Measurements from ENCODE around the gene FNTB. TPM values are rescaled to one million over a fixed set of nuclear protein-coding genes. Genes with fewer than 3 reads are reported as not detected.

FNTB gene
- total and polyA plus RNA-seq, 9 of the 15 experiments (the other 6 are each of a cell fraction or from before 2014, with no cell fraction given), result 6.9 to 23.2 (median 12.2) TPM

DNA sequence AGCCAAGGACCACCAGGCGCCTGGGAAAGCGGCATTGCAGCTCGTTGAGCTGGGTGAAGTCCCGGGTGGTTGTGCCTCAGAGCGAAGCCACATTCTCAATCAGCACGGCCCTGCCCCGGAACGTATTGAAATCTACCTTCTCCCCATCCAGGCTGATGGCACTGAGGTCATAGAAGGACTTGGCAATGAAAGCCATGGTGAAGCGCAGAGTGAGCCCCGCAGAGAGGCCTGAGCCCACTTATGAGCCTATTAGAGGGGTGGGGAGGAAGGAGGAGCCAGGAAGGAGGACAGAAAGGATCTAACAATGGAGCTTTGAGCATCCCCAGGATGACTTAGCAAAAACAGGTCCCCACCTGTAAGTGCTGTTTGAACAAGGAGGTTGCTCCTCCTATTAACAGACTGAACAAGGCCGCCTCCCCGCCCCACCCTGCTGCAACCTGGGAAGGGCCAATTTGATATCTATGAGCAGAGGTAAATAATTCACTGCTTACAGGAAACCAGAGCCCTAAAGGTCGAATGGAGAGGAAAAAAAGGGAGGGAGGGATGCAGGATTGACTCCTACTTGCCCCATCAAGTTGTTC lies 44.1 kb upstream of the FNTB start, which contains the start of gene GPX2 (continued):
- no peak for TF ChIP-seq GATAD2B (IDR thresholded peaks at IDR 0.05; ENCODE audit: borderline replicate concordance)

GRCh38 chr14:64943556-64943955 lies 43.1 kb upstream of the FNTB start:
- Histone ChIP-seq H3K9ac (ENCODE audit: insufficient read depth in 1 of 2, low read depth in 2 of 2, low read length in 2 of 2) (no peak overlapping the region), H3K79me2 (ENCODE audit: control insufficient read depth, insufficient read depth, low read length) (no peaks in the 10 kb centered on the region), H3K4me3 (no peak overlapping the region), H3K27ac (ENCODE audit: extremely low read depth, low read depth, low read length) (no peak overlapping the region), H3K27me3 (ENCODE audit: control insufficient read depth in 2 of 2, insufficient read depth in 2 of 2, low read length in 2 of 2) (no peaks in the 10 kb centered on the region), H3K4me1 (replicated peaks in 1 of 2; ENCODE audit: control insufficient read depth in 2 of 2, insufficient read depth in 2 of 2, low read length in 2 of 2) (no peaks in the 10 kb centered on the region; a peak in 2 of 5 replicates), H3K9me1 (ENCODE audit: control insufficient read depth, insufficient read depth, low read length) (no peaks in the 10 kb centered on the region), H3K4me2 (ENCODE audit: insufficient read depth, low read length) (no peak overlapping the region), H2AFZ (ENCODE audit: low read depth, low read length) (no peak overlapping the region), H3K36me3 (ENCODE audit: control insufficient read depth, insufficient read depth, low read length) (peaks cover 3% of the 10 kb centered on the region; the same call in 1 of the 3 replicates), H3K9me3 (replicated peaks; ENCODE audit: control insufficient read depth, insufficient read depth, low read depth, low read length) (no peaks in the 10 kb centered on the region), H4K20me1 (replicated peaks; ENCODE audit: control insufficient read depth, insufficient read depth, low read length) (no peaks in the 10 kb centered on the region)
- no peak for DNase-seq (ENCODE audit: extremely low read depth in 1 of 4, low spot score in 3 of 4)
- no TSS peak for BruUV-seq (replicated peaks)
- WGBS (ENCODE audit: insufficient coverage, low coverage, missing lambda C conversion rate), result 62% methylated on average over 5 of the region's 6 CpGs
- in situ Hi-C loops (cut with MboI) (no loop called here), intact Hi-C loops (cut with micrococcal nuclease) (no loop called here)
- no peak for FAIRE-seq
- ChIA-PET CTCF (ENCODE audit: low intra/inter-chr PET ratio) (no interaction called here), POLR2A (interaction anchor here (2.2 kb wide), 1 partner anchor 10 kb away, joined by 6 read pairs; no protein-coding TSS in a partner anchor)
- ATAC-seq, result no peak
- TF ChIP-seq ZNF696 (CRISPR knock-in tag; conservative IDR thresholded peaks at IDR 0.05), result no peak
- no peak for TF ChIP-seq ZBTB2 (IDR thresholded peaks at IDR 0.05)
- TF ChIP-seq, protein P1, sequence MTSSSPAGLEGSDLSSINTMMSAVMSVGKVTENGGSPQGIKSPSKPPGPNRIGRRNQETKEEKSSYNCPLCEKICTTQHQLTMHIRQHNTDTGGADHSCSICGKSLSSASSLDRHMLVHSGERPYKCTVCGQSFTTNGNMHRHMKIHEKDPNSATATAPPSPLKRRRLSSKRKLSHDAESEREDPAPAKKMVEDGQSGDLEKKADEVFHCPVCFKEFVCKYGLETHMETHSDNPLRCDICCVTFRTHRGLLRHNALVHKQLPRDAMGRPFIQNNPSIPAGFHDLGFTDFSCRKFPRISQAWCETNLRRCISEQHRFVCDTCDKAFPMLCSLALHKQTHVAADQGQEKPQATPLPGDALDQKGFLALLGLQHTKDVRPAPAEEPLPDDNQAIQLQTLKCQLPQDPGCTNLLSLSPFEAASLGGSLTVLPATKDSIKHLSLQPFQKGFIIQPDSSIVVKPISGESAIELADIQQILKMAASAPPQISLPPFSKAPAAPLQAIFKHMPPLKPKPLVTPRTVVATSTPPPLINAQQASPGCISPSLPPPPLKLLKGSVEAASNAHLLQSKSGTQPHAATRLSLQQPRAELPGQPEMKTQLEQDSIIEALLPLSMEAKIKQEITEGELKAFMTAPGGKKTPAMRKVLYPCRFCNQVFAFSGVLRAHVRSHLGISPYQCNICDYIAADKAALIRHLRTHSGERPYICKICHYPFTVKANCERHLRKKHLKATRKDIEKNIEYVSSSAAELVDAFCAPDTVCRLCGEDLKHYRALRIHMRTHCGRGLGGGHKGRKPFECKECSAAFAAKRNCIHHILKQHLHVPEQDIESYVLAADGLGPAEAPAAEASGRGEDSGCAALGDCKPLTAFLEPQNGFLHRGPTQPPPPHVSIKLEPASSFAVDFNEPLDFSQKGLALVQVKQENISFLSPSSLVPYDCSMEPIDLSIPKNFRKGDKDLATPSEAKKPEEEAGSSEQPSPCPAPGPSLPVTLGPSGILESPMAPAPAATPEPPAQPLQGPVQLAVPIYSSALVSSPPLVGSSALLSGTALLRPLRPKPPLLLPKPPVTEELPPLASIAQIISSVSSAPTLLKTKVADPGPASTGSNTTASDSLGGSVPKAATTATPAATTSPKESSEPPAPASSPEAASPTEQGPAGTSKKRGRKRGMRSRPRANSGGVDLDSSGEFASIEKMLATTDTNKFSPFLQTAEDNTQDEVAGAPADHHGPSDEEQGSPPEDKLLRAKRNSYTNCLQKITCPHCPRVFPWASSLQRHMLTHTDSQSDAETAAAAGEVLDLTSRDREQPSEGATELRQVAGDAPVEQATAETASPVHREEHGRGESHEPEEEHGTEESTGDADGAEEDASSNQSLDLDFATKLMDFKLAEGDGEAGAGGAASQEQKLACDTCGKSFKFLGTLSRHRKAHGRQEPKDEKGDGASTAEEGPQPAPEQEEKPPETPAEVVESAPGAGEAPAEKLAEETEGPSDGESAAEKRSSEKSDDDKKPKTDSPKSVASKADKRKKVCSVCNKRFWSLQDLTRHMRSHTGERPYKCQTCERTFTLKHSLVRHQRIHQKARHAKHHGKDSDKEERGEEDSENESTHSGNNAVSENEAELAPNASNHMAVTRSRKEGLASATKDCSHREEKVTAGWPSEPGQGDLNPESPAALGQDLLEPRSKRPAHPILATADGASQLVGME (CRISPR knock-in tag; IDR thresholded peaks at IDR 0.05), result no peak
- TF ChIP-seq SP2 (IDR thresholded peaks at IDR 0.05; ENCODE audit: extremely low read depth, low read depth, low read length, poor library complexity, severe bottlenecking), result no peak
- no peak for TF ChIP-seq ZNF282 (CRISPR knock-in tag; IDR thresholded peaks at IDR 0.05)
- no peak for TF ChIP-seq ETV6 (IDR thresholded peaks at IDR 0.05; ENCODE audit: borderline replicate concordance in 1 of 2, low read depth in 2 of 2, low read length in 1 of 2)
- TF ChIP-seq ETV6 (CRISPR knock-in tag; IDR thresholded peaks at IDR 0.05; ENCODE audit: borderline replicate concordance), result no peak
- TF ChIP-seq MCM5 (IDR thresholded peaks at IDR 0.05; ENCODE audit: low read depth), result no peak
- TF ChIP-seq NFE2 (IDR thresholded peaks at IDR 0.05; ENCODE audit: low read depth), result no peak
- no peak for TF ChIP-seq TCF15 (CRISPR knock-in tag; IDR thresholded peaks at IDR 0.05)
- TF ChIP-seq E2F1 (CRISPR knock-in tag; IDR thresholded peaks at IDR 0.05), result no peak
- TF ChIP-seq ZNF717 (CRISPR knock-in tag; IDR thresholded peaks at IDR 0.05), result no peak

All from K562 (cell line).